HG02610 (cell line): ENCODE results near the gene ACVR1.
"Not testable (repeated sequence)": the region's sequence is repeated elsewhere in the genome, so short reads cannot be mapped to it uniquely, and the experiment has no call there.

Source experiments
- ATAC-seq: cut with Tn5 transposase; IDR thresholded peaks from one replicate; pipeline ENCODE4 v1.9.1; 2021; ENCODE audit warnings: mild to moderate bottlenecking, moderate library complexity; ENCODE audit not compliant: unreplicated experiment

ACVR1 gene

GRCh38 chr2:157727693-157728092 lies 148.4 kb downstream of the ACVR1 start:
- no peak for ATAC-seq

GRCh38 chr2:157726946-157727345 lies 149.2 kb downstream of the ACVR1 start:
- ATAC-seq, result no peak

GRCh38 chr2:157725846-157726245 lies 150.3 kb downstream of the ACVR1 start:
- no peak for ATAC-seq

- ATAC-seq, result no peak
Observed at GRCh38 chr2:157722580-157723234, 153.4 kb downstream of the ACVR1 start.

- no peak for ATAC-seq
Observed at GRCh38 chr2:157720504-157720903, 155.6 kb downstream of the ACVR1 start.

- not testable (repeated sequence) for ATAC-seq
Observed at GRCh38 chr2:157704653-157705052, 171.5 kb downstream of the ACVR1 start.

GRCh38 chr2:157704148-157704547 lies 172.0 kb downstream of the ACVR1 start:
- ATAC-seq, result not testable (repeated sequence)

GRCh38 chr2:157699806-157700205 lies 176.3 kb downstream of the ACVR1 start:
- ATAC-seq, result no peak

GRCh38 chr2:157699009-157699408 lies 177.1 kb downstream of the ACVR1 start:
- ATAC-seq, result no peak

GRCh38 chr2:157698430-157698829 lies 177.7 kb downstream of the ACVR1 start:
- ATAC-seq, result no peak

- ATAC-seq, result no peak
Observed at GRCh38 chr2:157696036-157696435, 180.1 kb downstream of the ACVR1 start.

- ATAC-seq, result no peak
Observed at GRCh38 chr2:157692768-157693167, 183.4 kb downstream of the ACVR1 start.

GRCh38 chr2:157691695-157692094 lies 184.4 kb downstream of the ACVR1 start:
- ATAC-seq, result no peak

GRCh38 chr2:157691131-157691530 lies 185.0 kb downstream of the ACVR1 start:
- ATAC-seq, result no peak
